Endodermal cell (in vitro differentiated cells): ENCODE measurements around the gene KIAA0513. TPM values are rescaled to one million over a fixed set of nuclear protein-coding genes. Genes with fewer than 3 reads are reported as not detected.

ENCODE experiments used
- DNase-seq: peaks from one replicate; pipeline ENCODE4 v3.0.0-alpha.2; 2017
- H3K27ac ChIP-seq: 2 replicates; pipeline ENCODE4 v1.5.1; 2013; ENCODE audit warnings: mild to moderate bottlenecking, low read depth, low read length, moderate library complexity
- H3K27me3 ChIP-seq: 2 replicates; pipeline ENCODE4 v1.6.1; 2013; ENCODE audit warnings: mild to moderate bottlenecking, low read length, moderate library complexity; ENCODE audit not compliant: insufficient read depth, control insufficient read depth, poor library complexity, severe bottlenecking
- H3K36me3 ChIP-seq: 2 replicates; pipeline ENCODE4 v1.7.0; 2013; ENCODE audit warnings: mild to moderate bottlenecking, low read length, moderate library complexity; ENCODE audit not compliant: control insufficient read depth, insufficient read depth
- H3K4me1 ChIP-seq: one replicate; pipeline ENCODE4 v1.7.0; 2013; ENCODE audit warnings: low read length; ENCODE audit not compliant: control insufficient read depth, insufficient read depth
- H3K4me3 ChIP-seq: 2 replicates; pipeline ENCODE4 v1.5.1; 2013; ENCODE audit warnings: mild to moderate bottlenecking, low read length, moderate library complexity
- H3K9ac ChIP-seq: 2 replicates; pipeline ENCODE4 v1.6.1; 2013; ENCODE audit warnings: mild to moderate bottlenecking, low read length, moderate library complexity; ENCODE audit not compliant: poor library complexity, severe bottlenecking; ENCODE audit errors: extremely low read depth
- H3K9me3 ChIP-seq: 2 replicates; pipeline ENCODE4 v1.6.1; 2013; ENCODE audit warnings: mild to moderate bottlenecking, low read length, moderate library complexity; ENCODE audit not compliant: control insufficient read depth
- H3K27ac Mint-ChIP-seq: 2 replicates; pipeline ENCODE4 v1.8.0; 2020; ENCODE audit warnings: mixed read lengths
- H3K27me3 Mint-ChIP-seq: 2 replicates; pipeline ENCODE4 v1.8.0; 2021; ENCODE audit warnings: mild to moderate bottlenecking, mixed read lengths; ENCODE audit not compliant: insufficient read depth
- H3K36me3 Mint-ChIP-seq: 2 replicates; pipeline ENCODE4 v1.8.0; 2020; ENCODE audit warnings: low read depth, mixed read lengths
- H3K4me1 Mint-ChIP-seq: 2 replicates; pipeline ENCODE4 v1.8.0; 2020; ENCODE audit warnings: mixed read lengths
- H3K4me3 Mint-ChIP-seq: 2 replicates; pipeline ENCODE4 v1.8.0; 2020; ENCODE audit warnings: mild to moderate bottlenecking, moderate library complexity, mixed read lengths
- H3K9me3 Mint-ChIP-seq: 2 replicates; pipeline ENCODE4 v1.8.0; 2020; ENCODE audit warnings: mild to moderate bottlenecking, mixed read lengths
- CTCF ChIP-seq: fragments of 200-600 bp; sonication (generic); conservative IDR thresholded peaks from 2 replicates; pipeline ENCODE4 v1.5.0; 2021; ENCODE audit warnings: antibody characterized with exemption, mild to moderate bottlenecking
- WGBS, 2 experiments: methylation state at CpG; one replicate each; pipeline versions ENCODE4 v1.1.5 to v1.1.7; 2013; ENCODE audit warnings: missing lambda C conversion rate in 2 of 2, mixed read lengths in 1 of 2; ENCODE audit not compliant: insufficient coverage in 1 of 2, insufficient read length in 1 of 2; 5-methylcytosine and 5-hydroxymethylcytosine counted together
- total RNA-seq, 2 donors: library from RNA; stranded (reverse); fragmentation: NEBNext Ultra II Directional in 1 of 2; extraction: Animal tissue kit (Norgen Biotek cat#: 25700) in 1 of 2; gene quantifications; 2 replicates in 1 of 2; 3 replicates in 1 of 2; pipeline ENCODE4 v1.2.1, GENCODE V29; 2021

KIAA0513 gene
- total RNA-seq, 2 donors from 2014 or later = 9.2 to 16.0 TPM

- Mint-ChIP-seq H3K27ac (peak overlapping the region; percentile 82), H3K27me3 (no peaks in the 10 kb centered on the region), H3K9me3 (no peaks in the 10 kb centered on the region), H3K36me3 (peaks cover 37% of the 10 kb centered on the region), H3K4me3 (no peak overlapping the region), H3K4me1 (peaks cover 32% of the 10 kb centered on the region)
- Histone ChIP-seq H3K27me3 (no peaks in the 10 kb centered on the region), H3K9ac (no peak overlapping the region), H3K36me3 (peaks cover 26% of the 10 kb centered on the region), H3K4me1 (no peaks in the 10 kb centered on the region), H3K27ac (no peak overlapping the region), H3K4me3 (no peak overlapping the region), H3K9me3 (no peaks in the 10 kb centered on the region)
- DNase-seq = no peak
- WGBS, 2 experiments = 87 to 95% methylated on average over 8 to 16 of the region's 16 CpGs
- TF ChIP-seq CTCF = no peak
These were observed 23.6 kb upstream of the KIAA0513 start for GRCh38 chr16:85003725-85004586.

GRCh38 chr16:85004587-85005205 is 22.9 kb upstream of the KIAA0513 start:
- WGBS, 2 experiments = 91 to 95% methylated on average over 4 to 10 of the region's 10 CpGs
- Histone ChIP-seq H3K4me1 (no peaks in the 10 kb centered on the region), H3K9ac (peak overlapping the region; percentile 6), H3K27ac (no peak overlapping the region), H3K9me3 (no peaks in the 10 kb centered on the region), H3K36me3 (peaks cover 29% of the 10 kb centered on the region), H3K27me3 (no peaks in the 10 kb centered on the region), H3K4me3 (no peak overlapping the region)
- Mint-ChIP-seq H3K4me1 (peaks cover 32% of the 10 kb centered on the region), H3K27me3 (no peaks in the 10 kb centered on the region), H3K9me3 (no peaks in the 10 kb centered on the region), H3K4me3 (no peak overlapping the region), H3K36me3 (peaks cover 35% of the 10 kb centered on the region), H3K27ac (peak overlapping the region; percentile 90)
- no peak for TF ChIP-seq CTCF
- no peak for DNase-seq

GRCh38 chr16:85005285-85006069 is 22.1 kb upstream of the KIAA0513 start:
- peaks cover 35% of the 10 kb centered on the region for H3K4me1 Mint-ChIP-seq
- Histone ChIP-seq H3K9ac (peak overlapping the region; percentile 6), H3K27ac (no peak overlapping the region), H3K4me1 (no peaks in the 10 kb centered on the region), H3K9me3 (no peaks in the 10 kb centered on the region), H3K4me3 (no peak overlapping the region), H3K36me3 (peaks cover 24% of the 10 kb centered on the region), H3K27me3 (no peaks in the 10 kb centered on the region)
- H3K9me3 Mint-ChIP-seq = no peaks in the 10 kb centered on the region
- no peak overlapping the region for H3K4me3 Mint-ChIP-seq
- 90 to 94% methylated on average over 11 of the region's 11 CpGs for WGBS, 2 experiments
- no peaks in the 10 kb centered on the region for H3K27me3 Mint-ChIP-seq
- DNase-seq = no peak
- H3K36me3 Mint-ChIP-seq = peaks cover 31% of the 10 kb centered on the region
- no peak for TF ChIP-seq CTCF
- H3K27ac Mint-ChIP-seq = peak overlapping the region; percentile 90
